Glutamatergic neuron (in vitro differentiated cells): ENCODE data around the gene VPS45. TPM values are rescaled to one million over a fixed set of nuclear protein-coding genes. Genes with fewer than 3 reads are reported as not detected.

ENCODE experiments used
- DNase-seq: peaks from one replicate; pipeline ENCODE4 v3.0.0; 2022
- H3K27ac Mint-ChIP-seq: one replicate; pipeline ENCODE4 v1.8.0; 2020; ENCODE audit warnings: mild to moderate bottlenecking, mixed read lengths, inconsistent platforms; ENCODE audit not compliant: unreplicated experiment
- H3K27me3 Mint-ChIP-seq: one replicate; pipeline ENCODE4 v1.8.0; 2020; ENCODE audit warnings: mild to moderate bottlenecking, moderate library complexity, mixed read lengths, inconsistent platforms; ENCODE audit not compliant: unreplicated experiment
- H3K36me3 Mint-ChIP-seq: one replicate; pipeline ENCODE4 v1.8.0; 2020; ENCODE audit warnings: mild to moderate bottlenecking, mixed read lengths, inconsistent platforms; ENCODE audit not compliant: unreplicated experiment
- H3K4me1 Mint-ChIP-seq: one replicate; pipeline ENCODE4 v1.8.0; 2020; ENCODE audit warnings: mild to moderate bottlenecking, low read depth, mixed read lengths, inconsistent platforms; ENCODE audit not compliant: unreplicated experiment
- H3K4me3 Mint-ChIP-seq: one replicate; pipeline ENCODE4 v1.8.0; 2020; ENCODE audit warnings: mild to moderate bottlenecking, mixed read lengths, inconsistent platforms; ENCODE audit not compliant: unreplicated experiment
- H3K9me3 Mint-ChIP-seq: one replicate; pipeline ENCODE4 v1.8.0; 2020; ENCODE audit warnings: mild to moderate bottlenecking, moderate library complexity, mixed read lengths, inconsistent platforms; ENCODE audit not compliant: unreplicated experiment
- CTCF ChIP-seq: fragments of 200-600 bp; sonication (generic); IDR thresholded peaks from one replicate; pipeline ENCODE4 v1.5.0; 2021; ENCODE audit not compliant: partially characterized antibody, unreplicated experiment
- total RNA-seq: library from RNA; stranded (reverse); fragmentation: NEBNext Ultra II Directional; extraction: Animal tissue kit (Norgen Biotek cat#: 25700); gene quantifications from one replicate; pipeline ENCODE4 v1.2.1, GENCODE V29; 2021; ENCODE audit not compliant: unreplicated experiment

Gene VPS45
- total RNA-seq, 1 donor from 2014 or later = 60.0 TPM

- DNase-seq = peak; percentile 67
- Mint-ChIP-seq H3K36me3 (peaks cover 3% of the 10 kb centered on the region), H3K27ac (peak overlapping the region; percentile 99), H3K4me1 (peaks cover 52% of the 10 kb centered on the region), H3K4me3 (peak overlapping the region; percentile 91), H3K27me3 (peaks cover 23% of the 10 kb centered on the region), H3K9me3 (peaks cover 15% of the 10 kb centered on the region)
- peak; percentile 37 for TF ChIP-seq CTCF
These were observed 95.5 kb downstream of the VPS45 start for GRCh38 chr1:150162862-150163706.

- Mint-ChIP-seq H3K27ac (peak overlapping the region; percentile 42), H3K36me3 (no peaks in the 10 kb centered on the region), H3K27me3 (peaks cover 22% of the 10 kb centered on the region), H3K4me3 (peak overlapping the region; percentile 40), H3K4me1 (peaks cover 51% of the 10 kb centered on the region), H3K9me3 (peaks cover 13% of the 10 kb centered on the region)
- no peak for TF ChIP-seq CTCF
- no peak for DNase-seq
These were observed 96.6 kb downstream of the VPS45 start for GRCh38 chr1:150164224-150164623.

GRCh38 chr1:150164779-150165178 lies 97.2 kb downstream of the VPS45 start:
- no peak for TF ChIP-seq CTCF
- no peak for DNase-seq
- peaks cover 19% of the 10 kb centered on the region for H3K27me3 Mint-ChIP-seq
- no peaks in the 10 kb centered on the region for H3K36me3 Mint-ChIP-seq
- H3K9me3 Mint-ChIP-seq = peaks cover 13% of the 10 kb centered on the region
- H3K4me1 Mint-ChIP-seq = peaks cover 51% of the 10 kb centered on the region
- no peak overlapping the region for H3K4me3 Mint-ChIP-seq
- peak overlapping the region; percentile 20 for H3K27ac Mint-ChIP-seq

- TF ChIP-seq CTCF = peak; percentile 51
- no peaks in the 10 kb centered on the region for H3K36me3 Mint-ChIP-seq
- peak overlapping the region; percentile 10 for H3K4me3 Mint-ChIP-seq
- peak; percentile 78 for DNase-seq
- no peak overlapping the region for H3K27ac Mint-ChIP-seq
- H3K9me3 Mint-ChIP-seq = peaks cover 14% of the 10 kb centered on the region
- H3K27me3 Mint-ChIP-seq = peaks cover 19% of the 10 kb centered on the region
- H3K4me1 Mint-ChIP-seq = peaks cover 46% of the 10 kb centered on the region
These were observed 98.3 kb downstream of the VPS45 start for GRCh38 chr1:150165622-150166612.
